ENCODE data around the gene MBOAT7. TPM values are rescaled to one million over a fixed set of nuclear protein-coding genes. Genes with fewer than 3 reads are reported as not detected.
"Not testable (repeated sequence)": the region's sequence is repeated elsewhere in the genome, so short reads cannot be mapped to it uniquely, and the experiment has no call there.

The MBOAT7 gene
- total RNA-seq, 2 experiments from 2014 or later = 53.8 to 55.4 TPM

GRCh38 chr19:54199401-54199800, 10.0 kb upstream of the MBOAT7 start:
- intact Hi-C loops (cut with micrococcal nuclease) = no loop called here
- CTCF ChIA-PET = interaction anchor here (0.8 to 1.4 kb wide), 3 partner anchors 9 to 31 kb away, joined by 3 to 4 read pairs (median 3); partner anchors contain the start of genes MBOAT7 and TSEN34
- Mint-ChIP-seq H3K4me3 (peak overlapping the region; percentile 87), H3K4me1 (ENCODE audit: low read depth) (peaks cover 31% of the 10 kb centered on the region), H3K27ac (peak overlapping the region; percentile 83), H3K27me3 (no peaks in the 10 kb centered on the region), H3K36me3 (ENCODE audit: low read depth) (peaks cover 42% of the 10 kb centered on the region), H3K9me3 (no peaks in the 10 kb centered on the region)
- ATAC-seq (no peak), DNase-seq (no peak)
- TF ChIP-seq CTCF (IDR thresholded peaks at IDR 0.05) = no peak
- POLR2A ChIA-PET = interaction anchor here (0.9 to 18.7 kb wide), 7 partner anchors 5 to 84 kb away, joined by 3 to 419 read pairs (median 18); partner anchors contain the start of genes LENG1, MBOAT7, PRPF31 and RPS9

- H3K27me3 Mint-ChIP-seq = no peaks in the 10 kb centered on the region
- ChIA-PET CTCF (interaction anchor here (1.3 kb wide), 1 partner anchor 29 kb away, joined by 3 read pairs; no protein-coding TSS in a partner anchor), POLR2A (interaction anchor here (18.7 kb wide), 1 partner anchor 9 kb away, joined by 419 read pairs; the partner anchor contains the start of gene RPS9)
- peak overlapping the region; percentile 52 for H3K27ac Mint-ChIP-seq
- no peak for TF ChIP-seq CTCF (IDR thresholded peaks at IDR 0.05)
- no peaks in the 10 kb centered on the region for H3K9me3 Mint-ChIP-seq
- DNase-seq (no peak), ATAC-seq (no peak)
- intact Hi-C loops (cut with micrococcal nuclease) = no loop called here
- peaks cover 16% of the 10 kb centered on the region for H3K4me1 Mint-ChIP-seq (ENCODE audit: low read depth)
- peaks cover 27% of the 10 kb centered on the region for H3K36me3 Mint-ChIP-seq (ENCODE audit: low read depth)
- H3K4me3 Mint-ChIP-seq = no peak overlapping the region
These were observed 7.7 kb upstream of the MBOAT7 start for GRCh38 chr19:54197121-54197520.

- Mint-ChIP-seq H3K27me3 (no peaks in the 10 kb centered on the region), H3K4me3 (no peak overlapping the region), H3K27ac (no peak overlapping the region), H3K4me1 (ENCODE audit: low read depth) (peaks cover 18% of the 10 kb centered on the region), H3K9me3 (no peaks in the 10 kb centered on the region), H3K36me3 (ENCODE audit: low read depth) (peaks cover 24% of the 10 kb centered on the region)
- ChIA-PET CTCF (interaction anchor here (1.3 kb wide), 1 partner anchor 28 kb away, joined by 3 read pairs; no protein-coding TSS in a partner anchor), POLR2A (interaction anchor here (18.7 kb wide), 1 partner anchor 9 kb away, joined by 419 read pairs; the partner anchor contains the start of gene RPS9)
- ATAC-seq = no peak
- no peak for TF ChIP-seq CTCF (IDR thresholded peaks at IDR 0.05)
- intact Hi-C loops (cut with micrococcal nuclease) = no loop called here
- DNase-seq = no peak
These were observed 7.2 kb upstream of the MBOAT7 start for GRCh38 chr19:54196536-54196935.

GRCh38 chr19:54194463-54194862, 5.1 kb upstream of the MBOAT7 start:
- POLR2A ChIA-PET = interaction anchor here (18.7 kb wide), 1 partner anchor 11 kb away, joined by 419 read pairs; the partner anchor contains the start of gene RPS9
- intact Hi-C loops (cut with micrococcal nuclease); H3K27ac Mint-ChIP-seq; H3K4me3 Mint-ChIP-seq; CTCF ChIA-PET; H3K27me3 Mint-ChIP-seq; H3K9me3 Mint-ChIP-seq; DNase-seq; ATAC-seq: not testable (repeated sequence)
- H3K4me1 Mint-ChIP-seq (ENCODE audit: low read depth) = peaks cover 16% of the 10 kb centered on the region
- peaks cover 16% of the 10 kb centered on the region for H3K36me3 Mint-ChIP-seq (ENCODE audit: low read depth)

GRCh38 chr19:54193011-54193410, 3.6 kb upstream of the MBOAT7 start:
- no peaks in the 10 kb centered on the region for H3K27me3 Mint-ChIP-seq
- H3K4me1 Mint-ChIP-seq (ENCODE audit: low read depth) = peaks cover 16% of the 10 kb centered on the region
- DNase-seq (no peak), ATAC-seq (no peak)
- intact Hi-C loops (cut with micrococcal nuclease) = no loop called here
- no peaks in the 10 kb centered on the region for H3K9me3 Mint-ChIP-seq
- peaks cover 16% of the 10 kb centered on the region for H3K36me3 Mint-ChIP-seq (ENCODE audit: low read depth)
- POLR2A ChIA-PET = interaction anchor here (0.7 to 18.7 kb wide), 2 partner anchors 13 to 262 kb away, joined by 5 to 419 read pairs; partner anchors contain the start of gene RPS9
- CTCF ChIA-PET = no interaction called here
- H3K27ac Mint-ChIP-seq = no peak overlapping the region
- H3K4me3 Mint-ChIP-seq = peak overlapping the region; percentile 75
- no peak for TF ChIP-seq CTCF (IDR thresholded peaks at IDR 0.05)

Data from activated CD8-positive, alpha-beta T cell treated with anti-CD3 and anti-CD28 coated beads for 36 hours (primary cell).